GM12878 (cell line): ENCODE results near the gene CCL23. TPM values are rescaled to one million over a fixed set of nuclear protein-coding genes. Genes with fewer than 3 reads are reported as not detected.

Experiments used
- ATAC-seq: fragments of 200-7000 bp; cut with Tn5 transposase; 3 replicates; pipeline ENCODE4 v1.9.1; 2020; ENCODE audit warnings: mild to moderate bottlenecking, moderate library complexity
- BruUV-seq: library from RNA; stranded (reverse); fragments of 400-500 nt; replicated peaks from 2 replicates; lab custom pipeline; 2021; lab: Mats Ljungman, UMichigan
- CTCF ChIA-PET: fragments of 300-600 bp; sonication (Branson Sonifier 250); formaldehyde crosslinking; extraction: SDS; loops from one replicate; lab custom pipeline; 2021; ENCODE audit warnings: inconsistent platforms; lab: Yijun Ruan, JAX
- POLR2A ChIA-PET: fragments of 350-600 bp; formaldehyde crosslinking; extraction: SDS; loops from one replicate; lab custom pipeline; 2021; ENCODE audit warnings: inconsistent platforms; lab: Charles Lee
- RAD21 ChIA-PET: fragments of 300-600 bp; sonication (Branson Sonifier 250); formaldehyde crosslinking; loops from one replicate; lab custom pipeline; 2023; ENCODE audit warnings: antibody characterized with exemption; ENCODE audit not compliant: unreplicated experiment; lab: Charles Lee
- SMC1A ChIA-PET: fragments of 300-600 bp; sonication (Branson Sonifier 250); formaldehyde crosslinking; loops from one replicate; lab custom pipeline; 2023; ENCODE audit not compliant: unreplicated experiment, uncharacterized antibody; lab: Charles Lee
- DNase-seq: peaks from one replicate; pipeline ENCODE4 v3.0.0-alpha.2; 2011; ENCODE audit warnings: low read depth, low spot score
- FAIRE-seq: peaks from 3 replicates; lab custom pipeline; 2011; peaks lifted over from hg19 to GRCh38; lab: Jason Lieb, UNC
- H2AFZ ChIP-seq: 2 replicates; pipeline ENCODE4 v1.6.0; 2011; ENCODE audit warnings: low read depth, low read length, control low read depth; ENCODE audit not compliant: control insufficient read depth
- H3K27ac ChIP-seq: 2 replicates; pipeline ENCODE4 v1.5.1; 2011; ENCODE audit warnings: control low read depth; ENCODE audit not compliant: control insufficient read depth, insufficient read depth
- H3K27me3 ChIP-seq, 2 experiments: replicated peaks in 1 of 2; 2 replicates each; pipeline versions ENCODE4 v1.6.0 to v1.6.1; 2011; ENCODE audit warnings: low read length in 1 of 2; ENCODE audit not compliant: control insufficient read depth in 2 of 2, insufficient read depth in 2 of 2
- H3K36me3 ChIP-seq, 2 experiments: 2 replicates each; pipeline ENCODE4 v1.5.1; 2011; ENCODE audit warnings: low read length in 1 of 2; ENCODE audit not compliant: control insufficient read depth in 2 of 2, insufficient read depth in 2 of 2
- H3K4me1 ChIP-seq: 2 replicates; pipeline ENCODE4 v1.6.1; 2011; ENCODE audit warnings: mild to moderate bottlenecking, low read length, moderate library complexity, mixed read lengths; ENCODE audit not compliant: control insufficient read depth, insufficient read depth
- H3K4me2 ChIP-seq: 2 replicates; pipeline ENCODE4 v1.6.0; 2011; ENCODE audit warnings: control low read depth; ENCODE audit not compliant: control insufficient read depth, insufficient read depth
- H3K4me3 ChIP-seq: fragments of 200-600 bp; sonication (generic); 2 replicates; pipeline ENCODE4 v1.5.1; 2016
- H3K79me2 ChIP-seq: 2 replicates; pipeline ENCODE4 v1.6.0; 2011; ENCODE audit warnings: low read length; ENCODE audit not compliant: control insufficient read depth, insufficient read depth
- H3K9ac ChIP-seq: 2 replicates; pipeline ENCODE4 v1.8.0; 2011; ENCODE audit warnings: low read length, control low read depth, mixed read lengths; ENCODE audit not compliant: control insufficient read depth, insufficient read depth
- H3K9me3 ChIP-seq: replicated peaks from 3 replicates; pipeline ENCODE4 v1.5.1; 2011; ENCODE audit warnings: mild to moderate bottlenecking, low read length; ENCODE audit not compliant: control insufficient read depth, insufficient read depth
- H4K20me1 ChIP-seq: 2 replicates; pipeline ENCODE4 v1.6.0; 2011; ENCODE audit not compliant: control insufficient read depth, insufficient read depth
- ATF7 ChIP-seq: fragments of 450-650 bp; IDR thresholded peaks from 2 replicates; pipeline ENCODE4 v1.6.1; 2016; ENCODE audit warnings: low read depth, mild to moderate bottlenecking
- BCL11A ChIP-seq: IDR thresholded peaks from 2 replicates; pipeline ENCODE4 v1.6.1; 2011; ENCODE audit warnings: low read depth, low read length
- CTCF ChIP-seq, 3 experiments: IDR thresholded peaks in 2 of 3; conservative IDR thresholded peaks in 1 of 3; 2 replicates each; pipeline ENCODE4 v1.5.1; 2011; ENCODE audit warnings: low read depth in 3 of 3, low read length in 3 of 3, mild to moderate bottlenecking in 3 of 3, control low read depth in 2 of 3, moderate library complexity in 2 of 3, inconsistent platforms in 1 of 3, mixed read lengths in 1 of 3; ENCODE audit not compliant: control insufficient read depth in 2 of 3, insufficient read depth in 1 of 3; ENCODE audit errors: extremely low read depth in 1 of 3
- EP300 ChIP-seq, 2 experiments: fragments of 150-350 bp in 1 of 2; IDR thresholded peaks; 2 replicates each; pipeline ENCODE4 v1.6.1; 2011 to 2012; ENCODE audit warnings: low read depth in 2 of 2, low read length in 2 of 2, borderline replicate concordance in 1 of 2, improper control_type of control experiment in 1 of 2, inconsistent platforms in 1 of 2; ENCODE audit not compliant: control insufficient read depth in 1 of 2
- HDAC2 ChIP-seq: fragments of 200-600 bp; sonication (generic); IDR thresholded peaks from 2 replicates; pipeline ENCODE4 v1.6.1; 2017
- MYC ChIP-seq: IDR thresholded peaks from 2 replicates; pipeline ENCODE4 v1.6.1; 2011; ENCODE audit warnings: mild to moderate bottlenecking, low read length, moderate library complexity, inconsistent platforms; ENCODE audit not compliant: insufficient read depth, insufficient replicate concordance, insufficient read length, severe bottlenecking
- NFXL1 ChIP-seq: fragments of 450-650 bp; IDR thresholded peaks from 2 replicates; pipeline ENCODE4 v1.6.1; 2017; ENCODE audit warnings: antibody characterized with exemption, mild to moderate bottlenecking, borderline replicate concordance
- NRF1 ChIP-seq: conservative IDR thresholded peaks from 2 replicates; pipeline ENCODE4 v1.6.1; 2011; ENCODE audit warnings: mild to moderate bottlenecking, low read depth, low read length, improper control_type of control experiment
- RAD21 ChIP-seq: IDR thresholded peaks from 2 replicates; pipeline ENCODE4 v1.6.1; 2011; ENCODE audit warnings: mild to moderate bottlenecking, low read depth, low read length, moderate library complexity; ENCODE audit not compliant: insufficient read depth
- RELA ChIP-seq: fragments of 450-650 bp; IDR thresholded peaks from 2 replicates; pipeline ENCODE4 v1.8.0; 2014; ENCODE audit warnings: borderline replicate concordance; ENCODE audit not compliant: partially characterized antibody
- RELB ChIP-seq: fragments of 450-650 bp; IDR thresholded peaks from 2 replicates; pipeline ENCODE4 v1.6.1; 2017; ENCODE audit warnings: low read depth, mild to moderate bottlenecking, moderate library complexity
- STAT1 ChIP-seq: fragments of 450-650 bp; conservative IDR thresholded peaks from 2 replicates; pipeline ENCODE4 v1.6.1; 2014; ENCODE audit warnings: antibody characterized with exemption, mild to moderate bottlenecking
- TBL1XR1 ChIP-seq: IDR thresholded peaks from 2 replicates; pipeline ENCODE4 v1.6.1; 2012; ENCODE audit warnings: low read depth, low read length, improper control_type of control experiment
- YBX1 ChIP-seq: fragments of 450-650 bp; IDR thresholded peaks from 2 replicates; pipeline ENCODE4 v1.6.1; 2016; ENCODE audit warnings: antibody characterized with exemption
- WGBS: methylation state at CpG from one replicate; pipeline ENCODE4 v1.1.6; 2016; ENCODE audit warnings: low lambda C conversion rate; ENCODE audit not compliant: insufficient replicate concordance, insufficient coverage; ENCODE audit errors: missing lambda C conversion rate; 5-methylcytosine and 5-hydroxymethylcytosine counted together
- in situ Hi-C: fragments of 300-500 bp; cut with MboI; formaldehyde crosslinking; loops from 9 replicates; pipeline ENCODE4 v1.14.3; 2018; ENCODE audit warnings: mixed read lengths
- intact Hi-C: fragments of 100-400 bp; cut with micrococcal nuclease; formaldehyde crosslinking; loops from one replicate; pipeline ENCODE4 v1.14.2; 2022; ENCODE audit not compliant: unreplicated experiment
- polyA plus RNA-seq, 11 experiments: library from polyadenylated mRNA; depleted of rRNA in 4 of 11; unstranded in 6 of 11; stranded (reverse) in 5 of 11; fragments of >200 nt; fragmentation: Nextera tagmentation in 4 of 11; fragmentation: Illumina TruSeq in 1 of 11; extraction: Ambion mirVana in 4 of 11; extraction: Trizol in 1 of 11; gene quantifications; 1 replicate in 1 of 11; 2 replicates in 10 of 11; pipeline versions ENCODE4 v1.2.1 to v1.2.3, GENCODE V29; 2011 to 2016; ENCODE audit warnings: inconsistent platforms in 2 of 11, missing spikeins in 2 of 11, low read depth in 1 of 11
- total RNA-seq, 4 experiments: library from RNA; depleted of rRNA in 3 of 4; stranded (reverse); fragments of >200 nt in 3 of 4; fragmentation: Illumina TruSeq in 1 of 4; extraction: Trizol in 1 of 4; gene quantifications; 2 replicates each; pipeline versions ENCODE4 v1.2.1 to v1.2.3, GENCODE V29; 2013 to 2021

CCL23 gene
- total and polyA plus RNA-seq, 10 of the 15 experiments (the other 5 are each of a cell fraction or from before 2014, with no cell fraction given): 0.15 to 0.62 (median 0.41) TPM; not detected in 6

GRCh38 chr17:35969558-35970380 lies 48.0 kb downstream of the CCL23 start:
- Histone ChIP-seq H3K27me3 (no peaks in the 10 kb centered on the region), H4K20me1 (no peaks in the 10 kb centered on the region), H3K9me3 (no peaks in the 10 kb centered on the region), H3K36me3 (no peaks in the 10 kb centered on the region), H3K4me2 (no peak overlapping the region), H3K4me3 (no peak overlapping the region), H3K27ac (no peak overlapping the region), H3K9ac (no peak overlapping the region), H3K4me1 (no peaks in the 10 kb centered on the region), H2AFZ (no peak overlapping the region), H3K79me2 (no peaks in the 10 kb centered on the region)
- WGBS: 21% methylated on average over 8 of the region's 8 CpGs
- FAIRE-seq: no peak
- ATAC-seq: peak; percentile 92
- ChIA-PET CTCF (interaction anchor here (0.6 to 19.0 kb wide), 51 partner anchors 9 to 1474 kb away, joined by 3 to 622 read pairs (median 4); partner anchors contain the start of genes CCL16, CCL23, CCL3 and RDM1), SMC1A (interaction anchor here (0.6 to 17.2 kb wide), 49 partner anchors 8 to 633 kb away, joined by 3 to 485 read pairs (median 4); partner anchors contain the start of genes CCL15, CCL16, CCL3 and LYZL6), POLR2A (interaction anchor here (0.6 to 1.3 kb wide), 8 partner anchors 16 to 516 kb away, joined by 3 to 5 read pairs (median 3); no protein-coding TSS in a partner anchor), RAD21 (interaction anchor here (0.6 to 17.2 kb wide), 41 partner anchors 8 to 633 kb away, joined by 3 to 342 read pairs (median 5); partner anchors contain the start of genes CCL15, CCL16, CCL3 and CCL4)
- DNase-seq: peak; percentile 45
- intact Hi-C loops (loop anchor here (1.0 kb wide), 2 partner anchors 180 to 514 kb away; no protein-coding TSS in a partner anchor), in situ Hi-C loops (loop anchor here (5.0 kb wide), 3 partner anchors 103 to 518 kb away; partner anchors contain the start of gene ZNHIT3)
- no TSS peak for BruUV-seq
- no peak for TF ChIP-seq MYC
- peak; percentile 95 for TF ChIP-seq RAD21
- no peak for TF ChIP-seq TBL1XR1
- TF ChIP-seq RELB: peak; percentile 48
- no peak for TF ChIP-seq EP300 (IDR thresholded peaks at IDR 0.05; ENCODE audit: borderline replicate concordance in 1 of 2, control insufficient read depth in 1 of 2, low read depth in 2 of 2, low read length in 2 of 2)
- TF ChIP-seq RELA: no peak
- no peak for TF ChIP-seq YBX1
- TF ChIP-seq STAT1: no peak
- no peak for TF ChIP-seq BCL11A
- peak; percentile 77 to 92 (median 86); a peak in 5 of 6 replicates for TF ChIP-seq CTCF (IDR thresholded peaks at IDR 0.05 in 2 of 3, conservative IDR thresholded peaks at IDR 0.05 in 1 of 3; ENCODE audit: control insufficient read depth in 2 of 3, extremely low read depth in 1 of 3, insufficient read depth in 1 of 3, low read depth in 3 of 3, low read length in 3 of 3)
- TF ChIP-seq ATF7: peak; percentile 49; the same call in 1 of the 2 replicates
- no peak for TF ChIP-seq NRF1
- TF ChIP-seq NFXL1: no peak
- no peak for TF ChIP-seq HDAC2
